Suprapubic skin (tissue), 4 donors: Measurements from ENCODE around the gene SMIM13. TPM values are rescaled to one million over a fixed set of nuclear protein-coding genes. Genes with fewer than 3 reads are reported as not detected.

Experiments used
- DNase-seq, 2 donors: peaks; one replicate each; pipeline ENCODE4 v3.0.0-alpha.2; 2019; ENCODE audit warnings: low spot score in 2 of 2
- H3K27ac ChIP-seq: fragments of 200-600 bp; sonication (generic); one replicate; pipeline ENCODE4 v1.5.1; 2019
- H3K27me3 ChIP-seq: fragments of 200-600 bp; sonication (generic); one replicate; pipeline ENCODE4 v1.5.1; 2019
- H3K36me3 ChIP-seq: fragments of 200-600 bp; sonication (generic); one replicate; pipeline ENCODE4 v1.5.1; 2019
- H3K4me1 ChIP-seq: fragments of 200-600 bp; sonication (generic); one replicate; pipeline ENCODE4 v1.5.1; 2019
- H3K4me3 ChIP-seq: fragments of 200-600 bp; sonication (generic); one replicate; pipeline ENCODE4 v1.5.1; 2019; ENCODE audit warnings: mild to moderate bottlenecking
- H3K9me3 ChIP-seq: fragments of 200-600 bp; sonication (generic); one replicate; pipeline ENCODE4 v1.5.1; 2019
- EP300 ChIP-seq: sonication (generic); formaldehyde crosslinking; IDR thresholded peaks from one replicate; pipeline ENCODE4 v1.6.1; 2017; ENCODE audit warnings: antibody characterized with exemption
- POLR2A ChIP-seq, 2 donors: fragments of 450-650 bp; IDR thresholded peaks; one replicate each; pipeline ENCODE4 v1.6.1; 2017; ENCODE audit warnings: antibody characterized with exemption in 2 of 2, mild to moderate bottlenecking in 2 of 2, moderate library complexity in 2 of 2
- POLR2AphosphoS5 ChIP-seq, 3 donors: sonication (generic); formaldehyde crosslinking; IDR thresholded peaks; one replicate each; pipeline ENCODE4 v1.6.1; 2017; ENCODE audit warnings: antibody characterized with exemption in 3 of 3
- WGBS: methylation state at CpG from one replicate; pipeline ENCODE4 v1.1.5; 2018; 5-methylcytosine and 5-hydroxymethylcytosine counted together
- total RNA-seq, 4 donors: library from RNA; depleted of rRNA; stranded (reverse); fragments of >200 nt; gene quantifications; one replicate each; pipeline ENCODE4 v1.1.0, GENCODE V29; 2016
- TF ChIP-seq, protein P1 (sequence below), 2 donors: fragments of 200-600 bp in 1 of 2; fragments of 450-650 bp in 1 of 2; sonication (generic) in 1 of 2; IDR thresholded peaks; one replicate each; pipeline ENCODE4 v1.5.1; 2016 to 2019; ENCODE audit warnings: antibody characterized with exemption in 2 of 2, mild to moderate bottlenecking in 1 of 2, moderate library complexity in 1 of 2

SMIM13 gene
- total RNA-seq, 4 donors from 2014 or later, result 9.3 to 15.6 (median 10.7) TPM

GRCh38 chr6:11130605-11131004, 37.0 kb downstream of the SMIM13 start:
- Histone ChIP-seq H3K27ac (no peak overlapping the region), H3K27me3 (no peaks in the 10 kb centered on the region), H3K36me3 (peaks cover 8% of the 10 kb centered on the region), H3K4me1 (peaks cover 10% of the 10 kb centered on the region), H3K4me3 (no peak overlapping the region), H3K9me3 (no peaks in the 10 kb centered on the region)
- no peak for DNase-seq
- TF ChIP-seq, protein P1, sequence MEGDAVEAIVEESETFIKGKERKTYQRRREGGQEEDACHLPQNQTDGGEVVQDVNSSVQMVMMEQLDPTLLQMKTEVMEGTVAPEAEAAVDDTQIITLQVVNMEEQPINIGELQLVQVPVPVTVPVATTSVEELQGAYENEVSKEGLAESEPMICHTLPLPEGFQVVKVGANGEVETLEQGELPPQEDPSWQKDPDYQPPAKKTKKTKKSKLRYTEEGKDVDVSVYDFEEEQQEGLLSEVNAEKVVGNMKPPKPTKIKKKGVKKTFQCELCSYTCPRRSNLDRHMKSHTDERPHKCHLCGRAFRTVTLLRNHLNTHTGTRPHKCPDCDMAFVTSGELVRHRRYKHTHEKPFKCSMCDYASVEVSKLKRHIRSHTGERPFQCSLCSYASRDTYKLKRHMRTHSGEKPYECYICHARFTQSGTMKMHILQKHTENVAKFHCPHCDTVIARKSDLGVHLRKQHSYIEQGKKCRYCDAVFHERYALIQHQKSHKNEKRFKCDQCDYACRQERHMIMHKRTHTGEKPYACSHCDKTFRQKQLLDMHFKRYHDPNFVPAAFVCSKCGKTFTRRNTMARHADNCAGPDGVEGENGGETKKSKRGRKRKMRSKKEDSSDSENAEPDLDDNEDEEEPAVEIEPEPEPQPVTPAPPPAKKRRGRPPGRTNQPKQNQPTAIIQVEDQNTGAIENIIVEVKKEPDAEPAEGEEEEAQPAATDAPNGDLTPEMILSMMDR (IDR thresholded peaks at IDR 0.05), result no peak

DNA sequence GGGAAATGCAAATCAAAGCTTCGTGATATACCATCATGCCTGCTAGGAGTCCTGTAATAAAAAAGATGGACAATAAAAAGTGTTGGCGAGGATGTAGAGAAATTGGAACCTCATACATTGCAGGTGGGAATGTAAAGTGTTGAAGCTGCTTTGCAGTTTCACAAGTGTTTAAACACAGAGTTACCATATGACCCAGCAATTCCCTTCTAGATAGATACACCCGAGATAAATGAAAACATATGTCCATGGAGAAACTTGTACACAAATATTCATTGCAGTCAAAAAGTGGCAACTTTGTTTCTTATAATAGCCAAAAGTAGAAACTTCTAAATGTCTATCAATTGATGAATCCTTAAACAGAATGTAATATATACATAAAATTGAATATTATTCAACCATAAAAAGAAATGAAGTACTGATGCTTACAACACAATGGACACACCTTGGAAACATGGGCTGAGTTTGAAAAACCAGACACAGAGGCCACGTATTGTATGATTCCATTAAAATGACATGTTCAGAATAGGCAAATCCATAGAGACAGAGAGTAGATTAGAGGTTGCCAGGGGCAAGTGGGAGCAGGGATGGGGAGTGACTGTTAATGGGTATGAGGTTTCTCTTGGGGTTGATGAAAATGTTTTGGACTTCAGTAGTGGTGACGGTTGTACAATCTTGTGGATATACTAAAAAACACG, 38.7 kb downstream of the SMIM13 start:
- Histone ChIP-seq H3K27me3 (no peaks in the 10 kb centered on the region), H3K27ac (no peak overlapping the region), H3K4me3 (no peak overlapping the region), H3K4me1 (no peaks in the 10 kb centered on the region), H3K36me3 (peaks cover 13% of the 10 kb centered on the region), H3K9me3 (no peaks in the 10 kb centered on the region)
- 87% methylated on average over 6 of the region's 6 CpGs for WGBS
- no peak for DNase-seq
- TF ChIP-seq EP300, result no peak
- TF ChIP-seq, protein P1 (IDR thresholded peaks at IDR 0.05), result no peak
- no peak for TF ChIP-seq POLR2AphosphoS5 (IDR thresholded peaks at IDR 0.05)
- no peak for TF ChIP-seq POLR2A (IDR thresholded peaks at IDR 0.05)

DNA sequence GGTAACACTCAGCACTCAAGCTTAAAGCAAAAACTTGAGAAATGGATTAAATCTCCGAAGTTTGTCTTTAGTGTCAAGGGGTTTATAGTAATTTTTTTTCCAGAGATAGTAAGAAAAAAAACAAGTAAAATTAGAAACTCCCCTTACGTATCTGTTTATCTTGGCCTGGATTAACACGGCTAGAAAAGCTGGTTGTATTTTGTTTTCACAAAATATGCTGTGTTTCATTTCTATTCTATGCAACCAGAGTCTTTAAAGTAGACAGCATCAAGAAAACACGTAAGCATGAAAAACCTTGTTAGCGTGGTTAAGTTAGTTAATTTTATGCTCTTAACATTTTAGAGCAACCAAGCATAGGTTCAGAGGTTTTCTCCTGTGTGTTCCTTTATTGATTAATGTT, 39.6 kb downstream of the SMIM13 start:
- WGBS, result 88% methylated on average over 5 of the region's 5 CpGs
- no peak for DNase-seq
- H3K36me3 ChIP-seq, result peaks cover 13% of the 10 kb centered on the region
- no peak overlapping the region for H3K4me3 ChIP-seq
- no peaks in the 10 kb centered on the region for H3K27me3 ChIP-seq
- TF ChIP-seq POLR2A (IDR thresholded peaks at IDR 0.05) (no peak), POLR2AphosphoS5 (IDR thresholded peaks at IDR 0.05) (no peak), EP300 (no peak)
- TF ChIP-seq, protein P1 (IDR thresholded peaks at IDR 0.05), result no peak
- H3K9me3 ChIP-seq, result no peaks in the 10 kb centered on the region
- H3K4me1 ChIP-seq, result no peaks in the 10 kb centered on the region
- no peak overlapping the region for H3K27ac ChIP-seq

GRCh38 chr6:11136809-11137208, 43.2 kb downstream of the SMIM13 start:
- H3K4me1 ChIP-seq, result peaks cover 6% of the 10 kb centered on the region
- TF ChIP-seq EP300 (no peak), POLR2AphosphoS5 (IDR thresholded peaks at IDR 0.05) (no peak), POLR2A (IDR thresholded peaks at IDR 0.05) (no peak)
- TF ChIP-seq, protein P1 (IDR thresholded peaks at IDR 0.05), result no peak
- peaks cover 13% of the 10 kb centered on the region for H3K36me3 ChIP-seq
- H3K27ac ChIP-seq, result no peak overlapping the region
- no peak for DNase-seq
- no peaks in the 10 kb centered on the region for H3K27me3 ChIP-seq
- H3K4me3 ChIP-seq, result no peak overlapping the region
- H3K9me3 ChIP-seq, result no peaks in the 10 kb centered on the region

DNA sequence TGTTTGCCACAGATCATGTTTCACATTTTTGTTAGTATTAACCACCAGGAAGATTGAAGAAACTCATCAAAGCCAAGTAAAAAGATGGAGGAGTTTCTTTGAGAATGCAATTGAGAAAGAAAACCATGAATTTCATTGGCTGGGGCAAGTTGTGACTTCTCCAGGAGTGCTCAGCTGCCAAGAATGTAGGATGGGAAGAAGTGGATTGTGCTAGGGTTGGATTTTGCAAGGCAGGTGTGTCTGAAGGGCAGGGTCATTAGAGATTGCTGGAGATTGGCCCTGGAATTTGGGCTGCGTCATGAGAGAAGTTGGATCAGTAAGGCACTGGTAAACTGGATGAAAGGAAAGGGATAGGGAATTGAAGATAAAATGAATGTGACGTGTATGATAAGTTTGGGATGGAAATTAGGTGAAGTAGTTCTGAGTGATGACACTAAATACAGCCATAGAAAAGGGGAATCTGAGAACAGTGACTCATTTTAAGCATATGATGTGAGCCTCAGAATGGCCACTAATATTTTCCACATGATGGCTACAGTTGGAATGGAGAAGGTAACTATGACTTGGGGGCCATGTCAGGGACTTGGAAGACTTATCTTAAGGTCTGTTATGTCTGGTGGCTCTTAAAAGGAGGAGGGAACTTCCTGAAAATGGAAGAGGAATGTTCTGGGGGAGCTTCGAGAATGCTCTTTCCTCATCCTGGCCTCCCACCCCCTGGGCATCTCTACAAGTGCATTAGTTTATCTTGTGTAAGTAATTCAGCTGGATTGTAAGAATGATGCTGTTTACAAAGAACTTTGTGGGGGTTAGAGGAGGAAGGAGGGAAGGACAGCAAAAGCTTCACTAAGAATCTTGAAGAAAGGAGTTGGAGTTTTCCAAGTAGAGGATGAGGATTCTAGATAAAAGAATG, 45.7 kb downstream of the SMIM13 start:
- Histone ChIP-seq H3K9me3 (no peaks in the 10 kb centered on the region), H3K4me3 (no peak overlapping the region), H3K27me3 (no peaks in the 10 kb centered on the region), H3K36me3 (peaks cover 13% of the 10 kb centered on the region), H3K27ac (peak overlapping the region; percentile 56), H3K4me1 (peaks cover 19% of the 10 kb centered on the region)
- DNase-seq, result no peak
- 73% methylated on average over 3 of the region's 3 CpGs for WGBS
- TF ChIP-seq, protein P1 (IDR thresholded peaks at IDR 0.05), result no peak
